HFFc6 (cell line): ENCODE results near the gene CBX1. TPM values are rescaled to one million over a fixed set of nuclear protein-coding genes. Genes with fewer than 3 reads are reported as not detected.
A peak's percentile ranks its signal among the peaks of the same experiment; 100 is the strongest.

Experiments
- DNase-seq: peaks from one replicate; pipeline ENCODE4 v3.0.0-alpha.2; 2018
- H3K27ac Mint-ChIP-seq: 2 replicates; pipeline ENCODE4 v1.8.0; 2020; ENCODE audit warnings: mild to moderate bottlenecking, mixed read lengths
- H3K27me3 Mint-ChIP-seq: 2 replicates; pipeline ENCODE4 v1.8.0; 2021; ENCODE audit warnings: mild to moderate bottlenecking, moderate library complexity, mixed read lengths; ENCODE audit not compliant: insufficient read depth
- H3K36me3 Mint-ChIP-seq: 2 replicates; pipeline ENCODE4 v1.8.0; 2021; ENCODE audit warnings: low read depth, mixed read lengths
- H3K4me1 Mint-ChIP-seq: 2 replicates; pipeline ENCODE4 v1.8.0; 2020; ENCODE audit warnings: low read depth, mixed read lengths
- H3K4me3 Mint-ChIP-seq: 2 replicates; pipeline ENCODE4 v1.8.0; 2020; ENCODE audit warnings: mild to moderate bottlenecking, moderate library complexity, mixed read lengths
- H3K9me3 Mint-ChIP-seq: 2 replicates; pipeline ENCODE4 v1.8.0; 2020; ENCODE audit warnings: mild to moderate bottlenecking, mixed read lengths
- CTCF ChIP-seq: fragments of 200-600 bp; sonication (generic); IDR thresholded peaks from 2 replicates; pipeline ENCODE4 v1.5.0; 2021; ENCODE audit warnings: antibody characterized with exemption, mild to moderate bottlenecking
- total RNA-seq, 6 experiments: library from RNA; stranded (reverse); fragmentation: NEBNext Ultra II Directional; extraction: Animal tissue kit (Norgen Biotek cat#: 25700); gene quantifications; 2 replicates in 1 of 6; 3 replicates in 5 of 6; pipeline ENCODE4 v1.2.3, GENCODE V29; 2021

CBX1 gene
- total RNA-seq, 6 experiments from 2014 or later: 62.2 to 82.1 (median 74.0) TPM

GRCh38 chr17:48064638-48065037 is 36.6 kb downstream of the CBX1 start:
- Mint-ChIP-seq H3K27me3 (no peaks in the 10 kb centered on the region), H3K9me3 (no peaks in the 10 kb centered on the region), H3K4me1 (peaks cover 43% of the 10 kb centered on the region), H3K4me3 (no peak overlapping the region), H3K27ac (0 out of 2 replicates have a peak overlapping the region, but pooled peaks have one; percentile 21), H3K36me3 (peaks cover 47% of the 10 kb centered on the region)
- DNase-seq: no peak
- no peak for TF ChIP-seq CTCF

GRCh38 chr17:48062273-48062672 is 39.0 kb downstream of the CBX1 start:
- Mint-ChIP-seq H3K36me3 (peaks cover 49% of the 10 kb centered on the region), H3K9me3 (no peaks in the 10 kb centered on the region), H3K4me1 (peaks cover 33% of the 10 kb centered on the region), H3K27ac (peak overlapping the region; percentile 42; the same call in 1 of the 2 replicates), H3K4me3 (no peak overlapping the region), H3K27me3 (no peaks in the 10 kb centered on the region)
- no peak for TF ChIP-seq CTCF
- DNase-seq: no peak

GRCh38 chr17:48060249-48060648 is 41.0 kb downstream of the CBX1 start:
- Mint-ChIP-seq H3K36me3 (peaks cover 52% of the 10 kb centered on the region), H3K27ac (peak overlapping the region; percentile 66), H3K27me3 (peaks cover 6% of the 10 kb centered on the region; the same call in 1 of the 2 replicates), H3K4me3 (no peak overlapping the region), H3K9me3 (no peaks in the 10 kb centered on the region), H3K4me1 (peaks cover 37% of the 10 kb centered on the region)
- no peak for TF ChIP-seq CTCF
- no peak for DNase-seq

- no peak overlapping the region; the same call in 1 of the 2 replicates for H3K4me3 Mint-ChIP-seq
- DNase-seq: no peak
- H3K36me3 Mint-ChIP-seq: peaks cover 45% of the 10 kb centered on the region
- no peaks in the 10 kb centered on the region for H3K9me3 Mint-ChIP-seq
- H3K27ac Mint-ChIP-seq: peak overlapping the region; percentile 38
- peaks cover 43% of the 10 kb centered on the region for H3K4me1 Mint-ChIP-seq
- peaks cover 6% of the 10 kb centered on the region for H3K27me3 Mint-ChIP-seq
- TF ChIP-seq CTCF: no peak
These were observed 42.1 kb downstream of the CBX1 start for GRCh38 chr17:48059125-48059668.

- no peak for TF ChIP-seq CTCF
- no peak overlapping the region for H3K4me3 Mint-ChIP-seq
- peaks cover 6% of the 10 kb centered on the region for H3K27me3 Mint-ChIP-seq
- peak overlapping the region; percentile 46 for H3K27ac Mint-ChIP-seq
- H3K9me3 Mint-ChIP-seq: no peaks in the 10 kb centered on the region
- peaks cover 45% of the 10 kb centered on the region for H3K36me3 Mint-ChIP-seq
- DNase-seq: no peak
- peaks cover 49% of the 10 kb centered on the region for H3K4me1 Mint-ChIP-seq
These were observed 42.7 kb downstream of the CBX1 start for GRCh38 chr17:48058393-48059124.
